OCI-LY3 (cell line): ENCODE results near the gene KRTAP17-1.

Source experiments
- EZH2phosphoT487 ChIP-seq: fragments of 200-600 bp; shearing (Covaris generic); IDR thresholded peaks from 2 replicates; pipeline ENCODE4 v1.6.1; 2018; ENCODE audit warnings: antibody characterized with exemption, mixed run types, low read depth
- TF ChIP-seq, protein P1 (sequence below): fragments of 200-600, 300-600 bp; sonication (generic); IDR thresholded peaks from 2 replicates; pipeline ENCODE4 v1.5.1; 2014; ENCODE audit warnings: antibody characterized with exemption, low read length, low read depth

DNA sequence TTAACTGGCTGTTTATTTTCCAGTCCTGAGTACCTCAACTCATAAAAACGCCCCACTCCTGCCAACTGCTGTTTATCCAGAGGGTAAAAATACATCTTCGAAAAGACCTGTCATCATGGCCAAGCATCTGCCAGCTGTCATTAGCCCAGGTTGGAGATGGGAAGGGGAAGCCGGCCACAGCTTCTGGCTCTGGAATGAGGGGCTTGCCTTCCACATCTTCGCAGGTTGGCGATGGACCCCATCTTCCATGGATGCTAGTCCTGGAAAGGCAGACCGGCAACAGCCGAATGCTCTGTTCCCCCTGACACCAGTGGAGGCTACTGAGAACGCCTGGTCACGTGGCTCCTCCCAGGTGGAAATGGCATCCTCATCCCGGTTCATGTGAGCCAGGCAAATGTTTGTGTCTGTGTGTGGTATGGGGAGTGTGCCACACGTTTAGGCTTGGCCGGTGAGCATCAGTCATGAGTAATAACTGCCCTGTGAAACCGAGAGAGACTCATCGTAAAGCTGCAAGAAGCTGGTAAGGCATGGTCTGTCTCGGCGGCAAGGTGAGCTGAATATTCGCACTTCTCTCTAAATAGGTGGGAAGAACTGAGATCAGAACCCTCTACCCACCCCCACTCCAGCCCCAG, 420 bp upstream of the KRTAP17-1 start:
- TF ChIP-seq, protein P1, sequence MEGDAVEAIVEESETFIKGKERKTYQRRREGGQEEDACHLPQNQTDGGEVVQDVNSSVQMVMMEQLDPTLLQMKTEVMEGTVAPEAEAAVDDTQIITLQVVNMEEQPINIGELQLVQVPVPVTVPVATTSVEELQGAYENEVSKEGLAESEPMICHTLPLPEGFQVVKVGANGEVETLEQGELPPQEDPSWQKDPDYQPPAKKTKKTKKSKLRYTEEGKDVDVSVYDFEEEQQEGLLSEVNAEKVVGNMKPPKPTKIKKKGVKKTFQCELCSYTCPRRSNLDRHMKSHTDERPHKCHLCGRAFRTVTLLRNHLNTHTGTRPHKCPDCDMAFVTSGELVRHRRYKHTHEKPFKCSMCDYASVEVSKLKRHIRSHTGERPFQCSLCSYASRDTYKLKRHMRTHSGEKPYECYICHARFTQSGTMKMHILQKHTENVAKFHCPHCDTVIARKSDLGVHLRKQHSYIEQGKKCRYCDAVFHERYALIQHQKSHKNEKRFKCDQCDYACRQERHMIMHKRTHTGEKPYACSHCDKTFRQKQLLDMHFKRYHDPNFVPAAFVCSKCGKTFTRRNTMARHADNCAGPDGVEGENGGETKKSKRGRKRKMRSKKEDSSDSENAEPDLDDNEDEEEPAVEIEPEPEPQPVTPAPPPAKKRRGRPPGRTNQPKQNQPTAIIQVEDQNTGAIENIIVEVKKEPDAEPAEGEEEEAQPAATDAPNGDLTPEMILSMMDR: no peak
- no peak for TF ChIP-seq EZH2phosphoT487
